ENCODE data around the gene FMO3.

DNA sequence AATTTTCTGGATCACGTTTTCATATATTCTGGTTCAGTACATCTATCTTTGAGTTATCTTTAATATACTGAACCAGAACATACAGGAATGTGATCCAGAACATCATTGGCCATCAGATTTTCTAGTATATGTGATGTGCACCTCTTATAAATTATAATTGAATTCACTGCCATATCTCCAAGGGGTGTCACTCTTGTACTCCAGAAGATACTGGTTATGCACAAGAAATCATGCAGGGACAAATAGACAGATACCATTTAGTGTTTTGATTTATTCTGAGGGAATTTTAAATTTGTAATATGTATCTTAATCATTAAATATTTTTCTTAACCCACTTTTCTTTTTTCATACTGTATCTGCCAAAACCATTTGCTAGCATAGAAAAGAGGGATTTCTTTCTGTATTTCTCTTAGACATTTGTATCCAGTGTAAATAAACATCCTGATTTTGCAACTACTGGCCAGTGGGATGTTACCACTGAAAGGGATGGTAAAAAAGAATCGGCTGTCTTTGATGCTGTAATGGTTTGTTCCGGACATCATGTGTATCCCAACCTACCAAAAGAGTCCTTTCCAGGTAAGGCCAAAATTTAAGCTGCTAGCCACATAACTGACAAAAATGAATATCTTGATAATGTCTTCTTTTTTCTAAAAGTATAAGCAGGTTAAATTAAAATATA is 16.7 kb downstream of the FMO3 start:
- TF ChIP-seq, protein P1, sequence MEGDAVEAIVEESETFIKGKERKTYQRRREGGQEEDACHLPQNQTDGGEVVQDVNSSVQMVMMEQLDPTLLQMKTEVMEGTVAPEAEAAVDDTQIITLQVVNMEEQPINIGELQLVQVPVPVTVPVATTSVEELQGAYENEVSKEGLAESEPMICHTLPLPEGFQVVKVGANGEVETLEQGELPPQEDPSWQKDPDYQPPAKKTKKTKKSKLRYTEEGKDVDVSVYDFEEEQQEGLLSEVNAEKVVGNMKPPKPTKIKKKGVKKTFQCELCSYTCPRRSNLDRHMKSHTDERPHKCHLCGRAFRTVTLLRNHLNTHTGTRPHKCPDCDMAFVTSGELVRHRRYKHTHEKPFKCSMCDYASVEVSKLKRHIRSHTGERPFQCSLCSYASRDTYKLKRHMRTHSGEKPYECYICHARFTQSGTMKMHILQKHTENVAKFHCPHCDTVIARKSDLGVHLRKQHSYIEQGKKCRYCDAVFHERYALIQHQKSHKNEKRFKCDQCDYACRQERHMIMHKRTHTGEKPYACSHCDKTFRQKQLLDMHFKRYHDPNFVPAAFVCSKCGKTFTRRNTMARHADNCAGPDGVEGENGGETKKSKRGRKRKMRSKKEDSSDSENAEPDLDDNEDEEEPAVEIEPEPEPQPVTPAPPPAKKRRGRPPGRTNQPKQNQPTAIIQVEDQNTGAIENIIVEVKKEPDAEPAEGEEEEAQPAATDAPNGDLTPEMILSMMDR (IDR thresholded peaks at IDR 0.05; ENCODE audit: insufficient read depth, low read length, poor library complexity, severe bottlenecking) = no peak
- no peak for TF ChIP-seq EZH2phosphoT487 (conservative IDR thresholded peaks at IDR 0.05; ENCODE audit: low read length)
